ENCODE results near the gene FOLR3. TPM values are rescaled to one million over a fixed set of nuclear protein-coding genes. Genes with fewer than 3 reads are reported as not detected.
"Not testable (repeated sequence)": the region's sequence is repeated elsewhere in the genome, so short reads cannot be mapped to it uniquely, and the experiment has no call there.

The FOLR3 gene
- total RNA-seq, 2 donors from 2014 or later: not detected

- no peak for TF ChIP-seq CTCF (IDR thresholded peaks at IDR 0.05)
- no peak for TF ChIP-seq POLR2A (IDR thresholded peaks at IDR 0.05)
- Histone ChIP-seq H3K9me3 (no peaks in the 10 kb centered on the region), H3K27me3 (no peaks in the 10 kb centered on the region), H3K36me3 (replicated peaks in 1 of 2; ENCODE audit: insufficient read depth in 1 of 2, low read depth in 2 of 2) (no peaks in the 10 kb centered on the region), H3K4me1 (peaks cover 3% of the 10 kb centered on the region), H3K4me3 (no peak overlapping the region), H3K27ac (no peak overlapping the region)
- intact Hi-C loops (cut with DNase I): no loop called here
- ATAC-seq: no peak
- DNase-seq: no peak
- WGBS, 2 donors: 73 to 83% methylated on average over 4 of the region's 4 CpGs
Measured at GRCh38 chr11:72144807-72145565, 9.5 kb downstream of the FOLR3 start.

- H3K9me3 ChIP-seq: no peaks in the 10 kb centered on the region
- DNase-seq (no peak), ATAC-seq (no peak)
- no peak overlapping the region for H3K27ac ChIP-seq
- WGBS, 2 donors: 38 to 52% methylated on average over 2 of the region's 2 CpGs
- peaks cover 3% of the 10 kb centered on the region for H3K4me1 ChIP-seq
- no peak overlapping the region for H3K4me3 ChIP-seq
- no peaks in the 10 kb centered on the region for H3K36me3 ChIP-seq (replicated peaks in 1 of 2; ENCODE audit: insufficient read depth in 1 of 2, low read depth in 2 of 2)
- H3K27me3 ChIP-seq: no peaks in the 10 kb centered on the region
- intact Hi-C loops (cut with DNase I): no loop called here
- TF ChIP-seq POLR2A (IDR thresholded peaks at IDR 0.05) (no peak), CTCF (IDR thresholded peaks at IDR 0.05) (no peak)
Measured at GRCh38 chr11:72146625-72147024, 11.1 kb downstream of the FOLR3 start.

GRCh38 chr11:72150882-72151281 is 15.4 kb downstream of the FOLR3 start:
- ATAC-seq (no peak), DNase-seq (no peak)
- H3K36me3 ChIP-seq (replicated peaks in 1 of 2; ENCODE audit: insufficient read depth in 1 of 2, low read depth in 2 of 2): no peaks in the 10 kb centered on the region
- intact Hi-C loops (cut with DNase I): no loop called here
- no peaks in the 10 kb centered on the region for H3K9me3 ChIP-seq
- no peak overlapping the region for H3K4me3 ChIP-seq
- H3K4me1 ChIP-seq: no peaks in the 10 kb centered on the region
- no peak for TF ChIP-seq POLR2A (IDR thresholded peaks at IDR 0.05)
- TF ChIP-seq CTCF (IDR thresholded peaks at IDR 0.05): no peak
- H3K27ac ChIP-seq: no peak overlapping the region
- WGBS, 2 donors: 60 to 68% methylated on average over 4 of the region's 4 CpGs
- no peaks in the 10 kb centered on the region for H3K27me3 ChIP-seq

- WGBS, 2 donors: 73 to 76% methylated on average over 6 of the region's 6 CpGs
- H3K9me3 ChIP-seq; H3K36me3 ChIP-seq (replicated peaks in 1 of 2; ENCODE audit: insufficient read depth in 1 of 2, low read depth in 2 of 2); H3K4me3 ChIP-seq; DNase-seq; H3K4me1 ChIP-seq; ATAC-seq; H3K27me3 ChIP-seq; H3K27ac ChIP-seq; intact Hi-C loops (cut with DNase I): not testable (repeated sequence)
Measured at GRCh38 chr11:72153874-72154273, 18.3 kb downstream of the FOLR3 start.

GRCh38 chr11:72154816-72155215 is 19.3 kb downstream of the FOLR3 start:
- Histone ChIP-seq H3K9me3 (no peaks in the 10 kb centered on the region), H3K4me1 (no peaks in the 10 kb centered on the region), H3K27me3 (no peaks in the 10 kb centered on the region), H3K4me3 (no peak overlapping the region), H3K27ac (no peak overlapping the region), H3K36me3 (replicated peaks in 1 of 2; ENCODE audit: insufficient read depth in 1 of 2, low read depth in 2 of 2) (no peaks in the 10 kb centered on the region)
- DNase-seq: no peak
- no peak for ATAC-seq
- no peak for TF ChIP-seq CTCF (IDR thresholded peaks at IDR 0.05)
- TF ChIP-seq POLR2A (IDR thresholded peaks at IDR 0.05): no peak
- intact Hi-C loops (cut with DNase I): no loop called here
- 76 to 84% methylated on average over 3 of the region's 3 CpGs for whole genome bisulfite sequencing, 2 donors

Measured in body of pancreas (tissue), 4 donors.